ENCODE measurements around the gene ADISSP.

Gene ADISSP

GRCh38 chr20:3716195-3716834 is 51.2 kb downstream of the ADISSP start:
- DNase-seq (ENCODE audit: low read depth in 2 of 2): peak in 1 of 2 experiments; percentile 8

GRCh38 chr20:3714092-3714491 is 53.5 kb downstream of the ADISSP start:
- DNase-seq (ENCODE audit: low read depth in 2 of 2): no peak

DNA sequence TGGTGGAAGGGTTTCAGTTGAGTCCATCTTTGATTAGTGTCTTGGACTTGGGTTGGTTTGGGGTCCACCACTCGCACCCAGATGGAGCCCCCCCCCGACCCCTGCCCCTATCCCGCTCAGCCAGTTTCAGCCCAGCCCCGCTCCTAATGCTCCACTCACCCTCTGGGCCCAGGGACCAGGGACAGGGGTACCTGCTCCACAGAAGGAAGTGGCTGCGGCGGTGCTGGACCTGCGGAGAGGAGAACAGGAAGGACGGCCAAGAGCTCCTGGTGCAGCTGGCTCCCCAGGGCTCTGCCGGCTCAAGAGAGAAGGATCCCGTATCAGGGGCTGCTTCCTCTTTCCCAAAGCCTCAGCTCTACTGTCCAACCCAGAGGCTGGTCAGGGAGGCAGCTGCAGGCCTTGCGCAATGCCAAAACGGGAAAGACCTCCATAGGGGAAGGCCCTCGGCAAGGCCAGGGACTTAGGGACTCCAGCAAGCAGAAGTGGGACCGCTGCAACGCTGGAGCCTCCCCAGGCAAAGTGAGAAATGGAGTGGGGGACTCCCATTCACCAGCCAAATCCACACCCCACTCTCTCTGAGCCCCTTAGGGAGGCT is 55.2 kb downstream of the ADISSP start, which contains the start of gene SIGLEC1:
TSS of gene SIGLEC1 (minus strand) at position 322 of the 595 bp plus-strand sequence. CDS start 5,472 bp downstream, outside the sequence.
- DNase-seq (ENCODE audit: low read depth in 2 of 2): no peak

GRCh38 chr20:3711484-3711941 is 56.0 kb downstream of the ADISSP start:
- DNase-seq (ENCODE audit: low read depth in 2 of 2): no peak

GRCh38 chr20:3710703-3711483 is 56.7 kb downstream of the ADISSP start:
- peak; percentile 43 to 77 for DNase-seq (ENCODE audit: low read depth in 2 of 2)

DNA sequence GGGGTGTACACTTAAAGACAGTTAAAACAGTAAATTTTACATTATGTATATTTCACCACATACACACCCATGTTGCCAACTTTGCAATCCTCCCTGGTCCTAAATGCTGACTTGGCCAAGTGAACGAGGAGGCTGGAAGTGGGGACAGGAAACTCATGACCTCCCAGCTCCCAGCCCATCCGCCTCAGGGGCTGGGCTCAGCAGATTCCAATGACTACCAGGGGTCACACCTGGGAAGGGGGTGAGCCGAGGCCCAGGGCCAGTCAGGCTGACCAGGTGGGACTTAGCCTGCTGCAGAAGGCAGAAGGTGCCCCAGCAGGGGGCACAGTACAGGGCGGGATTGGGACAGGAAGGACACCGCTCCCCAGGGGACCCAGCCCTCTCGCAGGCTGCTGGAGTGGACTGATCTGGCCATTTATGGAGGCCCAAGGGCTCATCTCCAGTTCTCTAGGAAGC is 57.5 kb downstream of the ADISSP start:
- no peak for DNase-seq (ENCODE audit: low read depth in 2 of 2)

DNA sequence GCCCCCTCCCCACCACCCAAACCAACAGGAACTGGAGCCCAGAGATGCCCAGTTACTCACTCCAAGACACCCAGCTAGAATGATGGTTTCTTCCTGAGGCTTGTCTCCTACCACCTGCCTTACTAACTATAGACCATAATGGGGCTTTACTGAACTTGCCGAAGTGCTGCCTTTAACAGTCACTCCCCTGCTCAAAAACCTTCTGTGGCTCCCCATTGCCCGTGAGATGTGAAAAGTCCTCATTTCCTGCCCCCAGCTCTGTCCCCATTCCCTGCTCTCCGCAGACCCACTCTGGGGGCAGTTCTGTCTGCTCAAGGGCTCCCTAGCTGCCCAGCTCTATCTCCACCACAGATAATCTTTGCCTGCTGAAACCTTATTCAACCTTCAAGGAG is 60.0 kb downstream of the ADISSP start:
- DNase-seq (ENCODE audit: low read depth in 2 of 2): no peak

GRCh38 chr20:3706774-3707507 is 60.6 kb downstream of the ADISSP start:
- no peak for DNase-seq (ENCODE audit: low read depth in 2 of 2)

GRCh38 chr20:3705970-3706739 is 61.4 kb downstream of the ADISSP start:
- no peak for DNase-seq (ENCODE audit: low read depth in 2 of 2)

DNA sequence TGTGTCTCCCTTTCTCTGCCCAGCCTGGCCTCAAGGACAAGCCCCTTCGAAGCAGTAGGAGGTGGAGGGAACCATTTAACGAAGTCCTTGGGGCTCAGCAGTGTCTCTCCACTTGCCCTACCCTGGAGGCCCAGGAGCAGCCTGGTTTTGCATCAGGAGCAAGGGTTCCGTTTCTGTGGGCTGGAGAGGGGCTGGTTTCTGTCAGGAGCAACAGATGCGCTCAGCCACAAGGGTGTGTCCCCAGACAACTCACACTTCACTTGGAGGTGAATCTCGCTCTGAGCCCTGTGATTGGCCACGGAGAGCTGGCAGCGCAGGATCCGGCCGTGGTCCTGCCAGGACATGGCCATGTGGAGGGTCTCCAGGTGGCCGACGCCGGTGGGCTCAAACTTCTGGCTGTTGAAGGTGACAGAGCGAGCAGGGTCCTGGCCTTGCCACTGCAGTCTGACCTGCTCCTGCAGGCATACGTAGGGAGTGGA is 62.0 kb downstream of the ADISSP start:
- no peak for DNase-seq (ENCODE audit: low read depth in 2 of 2)

- no peak for DNase-seq (ENCODE audit: low read depth in 2 of 2)
Observed at GRCh38 chr20:3704087-3704486, 63.5 kb downstream of the ADISSP start.

Measured in stimulated activated CD4-positive, alpha-beta T cell treated with anti-CD3 and anti-CD28 coated beads, Interleukin-12 subunit alpha, Interleukin-12 subunit beta, amount 100 ng/mL, for 24 hours (primary cell).